Mucosa of rectum (tissue), 2 donors: ENCODE measurements around the gene CALML3.

ENCODE experiments used
- H3K27ac ChIP-seq, 2 donors: one replicate each; pipeline ENCODE4 v1.7.0; 2013; ENCODE audit warnings: inconsistent platforms in 2 of 2, low read depth in 2 of 2, low read length in 2 of 2
- H3K27me3 ChIP-seq, 2 donors: one replicate each; pipeline ENCODE4 v1.7.0; 2013; ENCODE audit warnings: low read length in 2 of 2; ENCODE audit not compliant: control insufficient read depth in 2 of 2, insufficient read depth in 2 of 2
- H3K36me3 ChIP-seq, 2 donors: one replicate each; pipeline ENCODE4 v1.7.0; 2013; ENCODE audit warnings: low read length in 2 of 2; ENCODE audit not compliant: control insufficient read depth in 2 of 2, insufficient read depth in 2 of 2
- H3K4me1 ChIP-seq, 2 donors: one replicate each; pipeline ENCODE4 v1.7.0; 2013; ENCODE audit warnings: low read length in 2 of 2, mild to moderate bottlenecking in 1 of 2; ENCODE audit not compliant: control insufficient read depth in 2 of 2, insufficient read depth in 2 of 2
- H3K4me3 ChIP-seq, 2 donors: one replicate each; pipeline ENCODE4 v1.7.0; 2013; ENCODE audit warnings: low read length in 2 of 2
- H3K9ac ChIP-seq, 2 donors: one replicate each; pipeline ENCODE4 v1.7.0; 2013; ENCODE audit warnings: low read length in 2 of 2, low read depth in 1 of 2, mild to moderate bottlenecking in 1 of 2
- H3K9me3 ChIP-seq, 2 donors: one replicate each; pipeline ENCODE4 v1.7.0; 2013; ENCODE audit warnings: low read length in 2 of 2; ENCODE audit not compliant: control insufficient read depth in 2 of 2
- donor health status: healthy.
- donor health status: Normal muscosa, but diverticular disease.

CALML3 gene

GRCh38 chr10:5550250-5550545, 25.4 kb downstream of the CALML3 start:
- no peaks in the 10 kb centered on the region for H3K27me3 ChIP-seq
- no peaks in the 10 kb centered on the region for H3K36me3 ChIP-seq
- H3K27ac ChIP-seq = peak overlapping the region; percentile 97 to 99
- no peaks in the 10 kb centered on the region for H3K9me3 ChIP-seq
- peaks cover 66 to 95% of the 10 kb centered on the region in 2 donors for H3K4me1 ChIP-seq
- peak overlapping the region in 1 of 2 donors; percentile 85 for H3K9ac ChIP-seq
- H3K4me3 ChIP-seq = no peak overlapping the region

DNA sequence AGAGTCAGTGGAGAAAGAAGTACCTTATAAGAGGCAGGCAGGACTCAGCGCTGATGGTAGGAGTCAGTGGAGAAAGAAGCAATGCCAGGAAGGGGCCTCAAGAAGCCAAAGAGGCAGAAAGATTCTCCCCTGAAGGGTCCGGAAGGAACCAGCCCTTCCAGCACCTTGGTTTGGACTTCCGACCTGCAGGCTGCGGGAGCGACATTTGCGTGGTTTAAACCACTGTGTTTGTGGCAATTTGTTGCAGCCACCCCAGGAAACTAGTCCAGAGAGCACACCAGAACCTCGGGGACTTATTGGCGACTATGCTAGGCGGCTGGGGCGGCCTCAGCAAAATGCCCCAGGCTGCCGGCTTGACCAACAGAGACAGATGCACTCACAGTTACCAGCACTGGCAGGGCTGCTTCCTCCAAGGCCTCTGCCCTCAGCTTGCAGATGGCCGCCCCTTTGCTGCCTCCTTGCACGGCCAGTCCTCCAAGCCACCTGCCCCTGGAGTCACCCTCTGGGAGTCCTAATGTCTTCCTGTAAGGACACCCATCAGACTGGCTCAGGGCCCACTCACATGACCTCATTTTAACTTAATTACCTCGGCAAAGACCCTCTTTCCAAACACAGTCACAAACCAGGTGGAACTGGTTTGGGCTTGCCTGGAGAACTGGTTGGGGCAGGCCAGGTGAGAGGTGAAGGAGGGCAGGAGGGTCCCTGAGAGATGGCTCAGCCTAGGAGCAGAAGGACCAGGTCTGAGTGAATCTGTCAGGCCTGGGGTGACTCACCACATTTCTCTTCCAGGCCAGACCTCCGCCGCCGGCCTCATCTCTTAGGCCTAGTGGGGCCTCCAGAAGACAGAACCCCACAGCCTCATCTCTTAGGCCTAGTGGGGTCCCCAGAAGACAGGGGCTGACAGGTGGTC, 26.1 kb downstream of the CALML3 start:
- H3K4me3 ChIP-seq = no peak overlapping the region
- H3K4me1 ChIP-seq = peaks cover 59 to 89% of the 10 kb centered on the region in 2 donors
- H3K9ac ChIP-seq = peak overlapping the region; percentile 54 to 85
- H3K9me3 ChIP-seq = no peaks in the 10 kb centered on the region
- H3K27ac ChIP-seq = peak overlapping the region; percentile 97 to 99
- H3K36me3 ChIP-seq = no peaks in the 10 kb centered on the region
- H3K27me3 ChIP-seq = no peaks in the 10 kb centered on the region

DNA sequence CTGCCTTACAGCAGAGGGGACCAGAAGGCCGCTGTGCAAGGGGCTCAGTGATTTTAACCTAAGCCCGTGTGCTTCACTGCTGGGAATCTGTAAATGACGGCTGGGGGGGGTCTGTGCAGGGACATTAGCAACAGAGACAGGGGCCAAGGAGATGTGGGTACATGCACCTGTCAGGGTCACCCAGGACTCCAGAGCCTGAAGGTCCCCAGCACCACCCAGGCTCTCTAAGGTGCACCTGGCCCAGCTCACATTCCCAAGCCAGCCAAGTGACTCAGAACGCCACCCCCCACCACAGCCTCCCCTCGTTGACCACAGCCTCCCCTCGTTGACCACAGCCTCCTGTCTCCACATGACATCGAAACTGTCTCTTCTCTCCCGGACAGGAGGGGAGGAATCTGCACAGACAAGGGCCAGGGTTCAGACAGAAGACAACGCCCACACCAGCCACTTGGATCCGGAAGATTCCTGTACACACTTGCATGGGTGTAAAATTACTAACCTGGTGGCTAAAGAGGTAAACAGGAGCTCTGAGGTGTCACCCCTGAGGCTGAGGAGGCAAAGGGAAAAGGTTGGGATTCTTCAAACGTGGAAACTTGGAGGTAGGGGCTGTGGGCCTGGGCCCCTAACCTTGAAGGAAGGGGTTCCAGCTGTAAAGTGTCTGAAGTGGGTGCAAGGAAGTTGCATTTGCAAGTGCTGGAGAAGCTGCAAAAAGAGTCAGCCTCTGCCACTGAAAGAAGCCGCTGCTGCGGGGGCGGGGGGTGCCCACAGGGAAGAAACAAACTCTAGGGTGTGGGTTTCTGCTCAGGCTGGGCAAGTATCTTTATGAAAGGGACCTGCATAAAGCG, 27.0 kb downstream of the CALML3 start:
- peaks cover 50 to 80% of the 10 kb centered on the region in 2 donors for H3K4me1 ChIP-seq
- H3K9ac ChIP-seq = peak overlapping the region; percentile 58 to 65
- no peaks in the 10 kb centered on the region for H3K36me3 ChIP-seq
- peak overlapping the region; percentile 88 to 99 for H3K27ac ChIP-seq
- H3K9me3 ChIP-seq = no peaks in the 10 kb centered on the region
- H3K4me3 ChIP-seq = peak overlapping the region; percentile 19 to 53
- H3K27me3 ChIP-seq = no peaks in the 10 kb centered on the region

- Histone ChIP-seq H3K4me3 (peak overlapping the region; percentile 19 to 53), H3K36me3 (no peaks in the 10 kb centered on the region), H3K27ac (peak overlapping the region; percentile 88 to 99), H3K9ac (peak overlapping the region; percentile 58 to 65), H3K4me1 (peaks cover 42 to 71% of the 10 kb centered on the region in 2 donors), H3K9me3 (no peaks in the 10 kb centered on the region), H3K27me3 (no peaks in the 10 kb centered on the region)
Measured at GRCh38 chr10:5552376-5553321, 27.9 kb downstream of the CALML3 start.

- peak overlapping the region in 1 of 2 donors; percentile 15 for H3K9ac ChIP-seq
- H3K4me1 ChIP-seq = peaks cover 34 to 61% of the 10 kb centered on the region in 2 donors
- H3K4me3 ChIP-seq = no peak overlapping the region
- H3K27me3 ChIP-seq = no peaks in the 10 kb centered on the region
- H3K27ac ChIP-seq = peak overlapping the region; percentile 33 to 68
- no peaks in the 10 kb centered on the region for H3K9me3 ChIP-seq
- H3K36me3 ChIP-seq = no peaks in the 10 kb centered on the region
Measured at GRCh38 chr10:5553400-5554170, 28.8 kb downstream of the CALML3 start.

- Histone ChIP-seq H3K36me3 (no peaks in the 10 kb centered on the region), H3K9ac (peak overlapping the region in 1 of 2 donors; percentile 15), H3K4me3 (no peak overlapping the region), H3K27ac (peak overlapping the region; percentile 33 to 68), H3K9me3 (no peaks in the 10 kb centered on the region), H3K4me1 (peaks cover 26 to 47% of the 10 kb centered on the region in 2 donors), H3K27me3 (no peaks in the 10 kb centered on the region)
Measured at GRCh38 chr10:5555021-5555510, 30.3 kb downstream of the CALML3 start.

- Histone ChIP-seq H3K27ac (no peak overlapping the region), H3K9ac (no peak overlapping the region), H3K4me3 (no peak overlapping the region), H3K9me3 (no peaks in the 10 kb centered on the region), H3K27me3 (no peaks in the 10 kb centered on the region), H3K4me1 (peaks cover 25 to 39% of the 10 kb centered on the region in 2 donors), H3K36me3 (no peaks in the 10 kb centered on the region)
Measured at GRCh38 chr10:5555881-5556280, 31.1 kb downstream of the CALML3 start.

- Histone ChIP-seq H3K9ac (no peak overlapping the region), H3K4me1 (peaks cover 18 to 32% of the 10 kb centered on the region in 2 donors), H3K4me3 (no peak overlapping the region), H3K27ac (no peak overlapping the region), H3K36me3 (no peaks in the 10 kb centered on the region), H3K27me3 (no peaks in the 10 kb centered on the region), H3K9me3 (no peaks in the 10 kb centered on the region)
Measured at GRCh38 chr10:5556576-5556975, 31.8 kb downstream of the CALML3 start.
